Hepatocyte (in vitro differentiated cells): ENCODE results near the gene PAF1.

Experiments
- CTCF ChIP-seq: fragments of 200-600 bp; sonication (generic); IDR thresholded peaks from 2 replicates; pipeline ENCODE4 v1.5.1; 2016; ENCODE audit warnings: antibody characterized with exemption, mild to moderate bottlenecking; ENCODE audit not compliant: poor library complexity
- EZH2 ChIP-seq: fragments of 200-600 bp; sonication (generic); IDR thresholded peaks from 2 replicates; pipeline ENCODE4 v1.6.1; 2016; ENCODE audit warnings: antibody characterized with exemption, mild to moderate bottlenecking, borderline replicate concordance
- EZH2phosphoT487 ChIP-seq: fragments of 200-600 bp; sonication (generic); IDR thresholded peaks from one replicate; pipeline ENCODE4 v1.6.1; 2018; ENCODE audit warnings: antibody characterized with exemption, mild to moderate bottlenecking, low read depth, moderate library complexity; ENCODE audit not compliant: unreplicated experiment, severe bottlenecking

DNA sequence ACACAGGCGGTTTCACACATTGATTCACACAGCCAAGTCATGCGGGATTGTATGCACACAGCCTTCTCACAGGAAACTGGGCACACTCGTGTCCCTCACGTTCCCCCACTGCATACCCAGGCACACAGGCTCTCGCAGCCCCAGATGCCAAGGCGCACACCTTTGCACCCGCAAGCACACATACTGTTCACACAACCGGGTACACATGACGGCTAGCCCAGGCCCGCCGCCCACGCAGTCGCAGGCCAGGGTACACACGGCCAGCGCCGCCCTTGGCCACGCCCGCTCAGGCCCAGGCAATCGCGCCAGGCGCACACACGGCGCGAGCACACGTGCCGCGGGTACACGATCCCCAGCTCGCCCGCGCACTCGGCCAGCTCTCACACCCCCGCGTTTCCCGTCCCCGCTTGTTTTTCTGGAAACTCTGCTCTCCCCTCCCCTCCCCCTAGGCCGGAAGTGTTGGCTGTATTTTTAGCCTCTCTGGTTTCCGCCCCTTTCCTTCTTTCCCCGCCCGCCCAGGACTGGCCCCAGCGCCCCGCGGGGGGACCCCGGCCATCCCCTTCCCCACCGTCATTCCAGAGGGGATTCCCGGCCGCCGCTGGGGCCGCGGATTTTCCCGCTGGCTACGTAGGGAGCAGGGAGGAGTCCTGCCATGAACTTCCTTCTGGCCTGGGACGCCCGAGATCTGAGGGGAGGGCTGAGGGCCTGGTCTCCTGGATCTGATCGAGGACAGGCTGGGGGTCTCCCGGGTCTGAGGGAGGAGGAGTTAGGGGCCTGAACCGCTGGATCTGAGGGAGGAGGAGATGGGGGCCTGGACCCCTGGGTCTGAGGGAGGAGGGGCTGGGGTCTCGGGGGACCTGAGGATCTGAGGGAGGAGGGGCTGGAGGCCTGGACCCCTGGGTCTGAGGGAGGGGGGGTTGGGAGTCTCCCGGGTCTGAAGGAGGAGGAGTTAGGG, 11.7 kb upstream of the PAF1 start:
- TF ChIP-seq EZH2 = no peak
- TF ChIP-seq CTCF = no peak
- TF ChIP-seq EZH2phosphoT487 = no peak
